Middle frontal gyrus (tissue), 1 donor: ENCODE measurements around the gene PRKN.

ENCODE experiments used
- DNase-seq: peaks from one replicate; pipeline ENCODE4 v3.0.0-alpha.2; 2015; ENCODE audit warnings: low spot score; ENCODE audit errors: extremely low spot score

Gene PRKN

GRCh38 chr6:161631676-161632194 lies 1095.8 kb downstream of the PRKN start:
- DNase-seq, result no peak

GRCh38 chr6:161630674-161631073 lies 1096.9 kb downstream of the PRKN start:
- no peak for DNase-seq

GRCh38 chr6:161626132-161626676 lies 1101.4 kb downstream of the PRKN start:
- no peak for DNase-seq

- no peak for DNase-seq
Measured at GRCh38 chr6:161624111-161624510, 1103.5 kb downstream of the PRKN start.

GRCh38 chr6:161622779-161623178 lies 1104.8 kb downstream of the PRKN start:
- DNase-seq, result peak; percentile 4

DNA sequence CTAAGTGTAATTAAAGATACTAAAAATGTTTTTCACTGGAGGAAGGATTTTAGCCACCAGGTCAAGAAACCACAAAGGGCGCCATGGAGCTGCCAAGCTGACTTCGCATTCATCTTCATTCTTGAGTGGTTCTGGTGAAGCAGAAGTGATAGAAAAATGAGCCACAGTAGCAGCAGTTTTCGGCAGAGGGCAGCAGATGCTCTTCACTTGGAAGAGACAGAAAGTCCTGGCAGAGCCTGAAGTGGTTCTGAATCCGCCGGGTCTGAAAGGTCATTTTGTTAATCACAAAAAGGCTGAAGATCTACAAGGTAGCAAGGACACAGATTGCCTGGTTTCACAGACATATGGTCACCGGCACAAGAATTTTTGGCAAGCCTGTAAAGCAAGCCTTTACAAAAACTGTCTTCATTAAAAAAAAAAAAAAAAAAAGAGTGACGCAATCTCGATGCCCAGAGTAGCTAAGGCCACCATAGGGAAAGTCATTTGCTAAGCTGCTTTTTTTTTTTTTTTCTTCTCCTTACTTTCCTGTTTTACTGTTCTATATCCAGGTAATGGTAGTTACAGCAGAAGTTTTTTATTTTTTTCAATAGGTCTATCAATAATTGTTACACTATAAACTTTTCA lies 1108.6 kb downstream of the PRKN start:
- DNase-seq, result peak; percentile 72

- DNase-seq, result no peak
Measured at GRCh38 chr6:161613711-161614110, 1113.9 kb downstream of the PRKN start.

DNA sequence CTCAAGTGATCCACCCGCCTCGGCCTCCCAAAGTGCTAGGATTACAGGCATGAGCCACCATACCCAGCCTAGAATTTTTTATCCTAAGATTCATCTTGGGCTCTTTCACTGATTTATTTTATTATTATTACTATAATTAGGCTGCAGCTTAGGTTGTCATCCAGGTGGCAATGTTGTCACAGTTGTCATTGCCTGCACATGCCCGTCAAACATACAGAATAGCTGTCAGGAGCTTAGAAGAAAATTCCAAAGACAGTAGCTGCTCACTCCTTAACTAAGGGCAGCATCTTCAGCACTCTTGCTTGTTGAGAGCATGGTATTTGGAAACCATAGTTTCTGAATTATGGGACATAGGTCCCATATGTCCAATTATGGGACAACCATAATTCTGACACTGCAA lies 1118.8 kb downstream of the PRKN start:
- no peak for DNase-seq

- DNase-seq, result no peak
Measured at GRCh38 chr6:161607696-161608297, 1119.8 kb downstream of the PRKN start.

DNA sequence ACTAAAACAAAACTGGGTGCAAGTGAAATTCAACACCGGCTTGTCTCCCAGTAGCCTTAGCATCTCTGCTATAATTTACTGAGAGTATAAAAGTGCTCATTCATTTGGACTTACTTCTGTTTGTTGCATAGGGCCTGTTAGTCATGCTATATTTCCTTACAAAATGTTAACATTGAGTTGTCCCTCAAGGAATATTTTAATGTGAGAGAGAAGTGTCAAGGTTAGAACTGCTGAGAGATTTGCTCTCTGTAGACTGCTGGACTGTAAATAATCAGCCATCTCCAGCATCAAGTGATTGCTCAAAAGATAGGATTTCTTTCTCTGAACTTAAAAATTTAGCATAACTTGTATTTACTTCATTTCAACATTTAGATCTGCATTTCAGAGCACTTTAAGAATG lies 1125.2 kb downstream of the PRKN start:
- no peak for DNase-seq

GRCh38 chr6:161598896-161599295 lies 1128.7 kb downstream of the PRKN start:
- no peak for DNase-seq

DNA sequence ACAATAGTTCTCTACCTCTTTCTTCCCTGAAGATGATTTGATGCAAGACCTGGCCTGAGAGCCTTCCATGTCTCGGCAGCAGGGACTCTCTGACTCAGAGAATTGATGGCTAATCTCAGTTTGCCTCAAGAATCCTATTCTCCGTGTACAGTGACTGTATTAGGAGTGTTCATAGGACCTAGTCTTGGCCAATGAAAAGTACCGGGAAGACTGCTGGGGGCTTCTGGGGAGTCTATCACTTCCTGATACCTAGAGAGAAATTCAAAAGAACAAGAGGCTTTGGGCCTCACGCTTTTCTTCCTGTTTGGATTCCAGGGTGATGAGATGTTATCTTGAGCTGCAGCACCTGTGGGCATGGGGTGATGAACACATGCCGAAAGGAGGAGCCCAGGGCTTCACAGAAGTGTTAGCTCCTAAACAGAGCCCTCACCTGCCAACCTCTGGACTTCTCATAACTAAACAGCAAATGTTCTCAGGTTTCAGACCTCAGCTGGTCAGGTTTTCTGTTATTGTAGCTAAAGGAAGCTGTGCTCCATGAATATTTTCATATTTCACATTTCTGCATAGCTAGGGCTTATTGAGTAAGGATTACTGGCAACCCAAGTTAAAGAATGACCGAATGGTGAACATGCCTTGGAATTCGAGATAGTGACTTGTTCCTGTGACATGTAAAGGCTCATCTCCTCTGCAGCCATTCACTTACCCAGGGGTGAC lies 1130.6 kb downstream of the PRKN start:
- DNase-seq, result no peak

- DNase-seq, result no peak
Measured at GRCh38 chr6:161594412-161594811, 1133.2 kb downstream of the PRKN start.

DNA sequence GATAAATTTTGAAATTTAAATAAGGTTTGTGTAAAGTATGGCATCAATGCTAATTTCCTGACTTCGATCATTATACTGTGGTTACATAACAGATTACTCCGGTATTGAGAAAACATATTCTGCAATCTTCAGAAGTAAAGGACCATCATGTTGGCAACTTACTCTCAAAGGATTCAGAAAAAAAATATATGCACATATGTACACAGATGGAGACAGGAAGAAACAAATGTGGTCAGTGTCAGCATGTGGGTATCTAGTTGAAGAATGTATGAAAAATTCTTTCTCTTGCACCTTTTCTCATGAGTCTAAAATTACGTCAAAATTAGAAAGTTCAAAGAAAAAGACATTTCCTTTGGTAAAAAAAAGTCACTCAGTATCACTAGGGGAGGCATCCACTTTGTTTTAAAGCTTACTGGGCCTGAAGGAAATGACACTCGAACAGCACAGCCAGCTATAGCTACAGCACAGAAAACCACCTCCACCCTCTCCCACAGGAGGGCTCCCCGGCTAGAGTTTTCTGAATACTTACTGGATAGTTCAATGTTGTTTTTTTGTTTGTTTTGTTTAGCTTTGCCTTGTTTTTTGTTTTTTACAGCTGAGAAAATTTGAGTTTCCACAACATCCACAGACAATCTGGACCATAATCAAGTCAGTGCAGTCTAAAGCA lies 1136.5 kb downstream of the PRKN start:
- DNase-seq, result no peak

GRCh38 chr6:161586887-161587286 lies 1140.7 kb downstream of the PRKN start:
- no peak for DNase-seq

DNA sequence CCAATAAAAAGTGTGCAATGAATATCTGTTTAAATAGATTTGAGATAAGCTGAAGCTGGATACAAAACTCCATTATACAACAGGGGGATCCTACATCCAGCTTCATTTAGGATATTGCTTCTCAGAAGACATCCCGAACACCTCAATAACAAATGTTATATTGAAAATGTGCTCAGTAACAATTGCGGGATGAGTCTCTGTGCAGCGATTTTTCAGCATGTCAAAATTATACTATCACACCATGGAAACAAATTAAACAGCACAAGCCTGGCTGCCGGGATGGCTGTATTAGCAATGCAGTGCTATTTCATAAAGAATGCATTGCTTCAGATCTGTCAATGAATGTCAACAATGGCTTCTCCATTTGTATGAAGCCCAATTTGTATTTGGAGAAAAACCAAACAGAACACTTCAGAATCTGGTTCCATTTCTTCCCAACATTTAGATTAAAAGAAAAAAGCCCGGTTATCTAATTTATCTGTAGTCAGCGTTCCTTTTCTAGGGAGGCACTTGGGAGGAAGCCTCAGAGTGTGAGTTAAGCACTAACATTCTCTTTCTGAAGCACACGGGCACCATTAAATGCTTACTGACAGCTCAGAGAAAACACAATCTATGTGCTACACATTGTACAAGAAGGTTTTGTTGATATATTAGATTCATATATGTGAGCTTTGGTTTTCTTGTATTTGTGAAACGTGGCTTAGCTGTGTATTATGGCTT lies 1142.8 kb downstream of the PRKN start:
- DNase-seq, result no peak

GRCh38 chr6:161584051-161584450 lies 1143.5 kb downstream of the PRKN start:
- no peak for DNase-seq

DNA sequence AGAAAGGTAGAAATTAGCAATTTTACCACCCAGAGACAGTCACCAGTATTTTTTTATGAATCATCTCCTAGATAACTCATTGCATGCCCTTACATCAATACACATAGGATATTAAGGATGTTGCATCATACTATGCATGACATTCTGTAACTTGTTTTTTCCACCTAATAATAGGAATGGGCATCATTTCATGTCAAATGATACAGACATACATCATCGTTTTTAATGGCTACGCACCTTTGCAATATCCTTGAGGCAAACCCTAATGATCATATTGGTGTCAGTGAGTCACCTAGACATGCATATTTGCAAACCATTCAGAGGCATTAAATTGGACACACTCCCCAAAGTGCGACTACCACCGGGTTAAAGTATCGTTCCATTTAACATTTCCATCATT lies 1144.0 kb downstream of the PRKN start:
- no peak for DNase-seq

- no peak for DNase-seq
Measured at GRCh38 chr6:161578478-161578877, 1149.1 kb downstream of the PRKN start.

GRCh38 chr6:161575523-161576254 lies 1151.9 kb downstream of the PRKN start:
- DNase-seq, result no peak
